Umbilical cord (tissue), 2 donors: Measurements from ENCODE around the gene PARM1. TPM values are rescaled to one million over a fixed set of nuclear protein-coding genes. Genes with fewer than 3 reads are reported as not detected.

Experiments
- DNase-seq: peaks from one replicate; pipeline ENCODE4 v3.0.0-alpha.2; 2015; ENCODE audit warnings: low spot score
- total RNA-seq: library from RNA; depleted of rRNA; stranded (reverse); fragments of >200 nt; gene quantifications from one replicate; pipeline ENCODE4 v1.2.3, GENCODE V29; 2014; ENCODE audit warnings: low replicate concordance; ENCODE audit not compliant: insufficient read depth

Gene PARM1, protein sequence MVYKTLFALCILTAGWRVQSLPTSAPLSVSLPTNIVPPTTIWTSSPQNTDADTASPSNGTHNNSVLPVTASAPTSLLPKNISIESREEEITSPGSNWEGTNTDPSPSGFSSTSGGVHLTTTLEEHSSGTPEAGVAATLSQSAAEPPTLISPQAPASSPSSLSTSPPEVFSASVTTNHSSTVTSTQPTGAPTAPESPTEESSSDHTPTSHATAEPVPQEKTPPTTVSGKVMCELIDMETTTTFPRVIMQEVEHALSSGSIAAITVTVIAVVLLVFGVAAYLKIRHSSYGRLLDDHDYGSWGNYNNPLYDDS
- 66.2 TPM for total RNA-seq

- peak; percentile 92 for DNase-seq
Observed at GRCh38 chr4:74932832-74933561, at the start of gene PARM1. PARM1 (plus strand) TSS chr4:74933116; CDS start chr4:74933328, 212 bp downstream.

DNA sequence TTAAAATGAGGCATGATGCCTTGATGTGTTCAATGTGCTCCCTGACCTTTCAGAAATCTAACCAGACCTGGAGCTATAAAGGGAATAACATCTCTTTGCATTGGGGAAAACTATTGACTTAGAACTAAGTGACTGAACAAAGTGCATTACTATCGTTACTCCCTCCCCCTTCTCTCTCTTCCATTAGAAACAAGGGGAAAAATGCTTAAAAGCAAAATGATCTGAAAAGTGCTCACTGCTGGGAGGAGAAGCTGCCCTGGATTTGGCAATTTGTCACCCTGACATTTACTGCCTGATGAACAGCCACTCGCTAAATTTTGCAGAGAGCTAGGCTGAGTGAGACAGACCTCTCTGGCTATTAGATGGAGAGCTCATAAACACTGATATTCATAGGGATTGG lies 48.6 kb upstream of the PARM1 start:
- peak; percentile 23 for DNase-seq

DNA sequence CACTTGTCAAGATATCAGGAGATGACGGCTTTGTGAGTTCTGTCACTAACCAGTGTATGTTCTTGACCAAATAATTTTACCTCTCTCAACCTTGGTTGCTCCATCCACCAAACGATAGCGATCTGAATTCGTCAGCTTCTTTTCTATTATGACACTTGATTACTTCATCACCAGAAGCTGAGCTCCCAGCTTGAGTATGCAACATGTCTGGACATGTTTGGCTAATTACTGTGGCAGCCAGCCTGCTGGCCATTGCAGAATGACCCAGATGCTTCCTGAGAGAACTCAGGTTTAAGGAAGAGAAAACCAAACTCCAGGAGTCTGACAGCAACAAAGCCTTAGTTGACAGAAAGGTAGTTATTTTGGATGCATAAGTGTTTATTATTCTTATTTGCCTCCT lies 46.4 kb upstream of the PARM1 start:
- DNase-seq: no peak

DNA sequence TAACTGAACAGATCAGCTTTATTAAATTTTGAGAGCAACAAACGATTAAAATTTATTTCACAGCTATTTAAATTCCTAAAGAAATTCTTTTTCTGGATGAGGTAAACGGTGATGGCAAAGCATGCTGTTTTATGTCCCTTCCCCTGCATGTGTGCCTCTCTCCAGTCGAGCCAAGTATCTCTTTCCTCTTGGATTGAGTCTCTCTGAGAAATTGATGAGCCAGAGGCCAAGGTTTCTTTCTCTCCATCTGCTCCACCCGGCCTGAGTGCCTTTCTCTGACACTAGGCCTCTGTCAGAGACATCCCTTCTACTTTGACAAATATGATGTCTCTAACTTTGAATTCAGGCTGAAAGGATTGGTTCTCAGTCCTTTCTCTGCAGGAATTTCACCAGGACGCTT lies 42.6 kb upstream of the PARM1 start:
- DNase-seq: no peak

DNA sequence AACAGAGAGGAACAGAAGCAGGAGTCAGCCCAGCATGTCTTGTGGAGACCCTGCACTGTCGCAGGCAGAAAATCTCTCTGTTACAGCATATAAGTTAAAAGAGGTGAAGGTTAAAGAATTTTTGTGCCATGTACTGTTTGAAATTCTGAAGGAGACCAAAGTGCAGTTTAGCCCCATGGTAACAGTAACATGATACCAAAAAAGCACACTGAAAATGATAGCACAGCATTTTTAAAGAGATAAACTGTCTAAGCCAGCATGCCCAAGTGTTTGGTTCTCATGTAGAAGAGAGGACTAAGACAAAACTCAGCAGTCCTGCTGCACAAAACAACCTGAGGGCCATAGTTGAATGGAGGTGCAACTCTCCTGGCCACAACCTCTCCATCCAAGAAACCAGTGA lies 41.9 kb upstream of the PARM1 start:
- DNase-seq: no peak

GRCh38 chr4:74893171-74893570 lies 39.7 kb upstream of the PARM1 start:
- DNase-seq: no peak

DNA sequence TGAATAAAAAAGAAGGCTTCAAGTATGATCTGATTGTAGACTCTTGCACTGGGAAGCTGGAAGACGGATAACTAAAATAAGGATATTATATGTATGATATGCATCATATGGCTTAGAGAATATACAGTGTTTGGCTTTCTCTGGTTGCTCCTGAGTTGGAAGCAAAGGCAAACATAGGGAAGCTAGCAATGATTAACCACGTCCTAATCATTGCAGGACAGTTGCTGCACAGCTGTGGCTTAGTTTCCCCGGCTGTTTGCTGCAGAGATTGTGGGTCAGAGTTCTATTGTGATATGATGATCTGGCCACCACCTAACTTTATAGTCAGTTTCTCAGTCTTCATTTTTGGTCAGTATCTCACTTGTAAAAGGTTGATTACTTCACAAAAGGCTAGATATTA lies 36.3 kb upstream of the PARM1 start:
- DNase-seq: no peak

DNA sequence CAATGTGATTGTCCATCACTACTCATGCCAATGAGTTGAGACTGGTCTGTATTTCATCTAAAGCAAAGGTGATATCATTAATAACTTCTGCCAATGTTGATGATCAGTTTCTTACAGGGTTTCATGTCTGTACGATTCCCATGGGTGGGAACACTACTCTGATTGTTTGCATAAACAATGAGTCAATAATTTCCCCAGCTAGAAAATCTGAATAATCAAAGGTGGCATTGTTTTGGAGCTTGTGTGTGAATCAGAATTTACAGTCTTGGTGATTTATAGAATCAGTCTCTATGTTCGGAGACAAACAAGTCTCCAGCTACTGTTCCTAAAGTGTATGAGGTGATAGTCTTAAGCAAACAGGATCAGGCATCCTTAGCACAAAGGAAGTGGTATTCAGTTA lies 35.5 kb upstream of the PARM1 start:
- no peak for DNase-seq

DNA sequence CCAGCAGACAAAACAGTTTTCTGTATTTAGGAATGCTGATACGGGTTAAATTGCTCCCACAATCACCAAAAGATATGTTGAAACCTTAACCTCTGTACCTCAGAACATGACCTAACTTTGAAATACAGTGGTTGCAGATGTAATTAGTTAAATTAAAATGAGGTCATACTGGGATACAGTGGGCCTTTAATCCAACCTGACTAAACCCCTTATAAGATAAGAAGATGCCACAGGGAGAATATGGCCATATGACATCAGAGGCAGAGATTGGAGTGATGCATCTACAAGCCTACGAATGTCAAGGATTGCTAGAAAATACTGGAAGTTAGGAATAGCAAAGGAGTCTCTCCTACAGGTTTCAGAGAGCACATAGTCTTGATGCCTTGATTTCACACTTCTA lies 32.1 kb upstream of the PARM1 start:
- DNase-seq: no peak

GRCh38 chr4:74904509-74905065 lies 28.3 kb upstream of the PARM1 start:
- DNase-seq: no peak

- DNase-seq: no peak
Observed at GRCh38 chr4:74906771-74907170, 26.1 kb upstream of the PARM1 start.

GRCh38 chr4:74919783-74920182 lies 13.1 kb upstream of the PARM1 start:
- no peak for DNase-seq

- no peak for DNase-seq
Observed at GRCh38 chr4:74920704-74921103, 12.2 kb upstream of the PARM1 start.

DNA sequence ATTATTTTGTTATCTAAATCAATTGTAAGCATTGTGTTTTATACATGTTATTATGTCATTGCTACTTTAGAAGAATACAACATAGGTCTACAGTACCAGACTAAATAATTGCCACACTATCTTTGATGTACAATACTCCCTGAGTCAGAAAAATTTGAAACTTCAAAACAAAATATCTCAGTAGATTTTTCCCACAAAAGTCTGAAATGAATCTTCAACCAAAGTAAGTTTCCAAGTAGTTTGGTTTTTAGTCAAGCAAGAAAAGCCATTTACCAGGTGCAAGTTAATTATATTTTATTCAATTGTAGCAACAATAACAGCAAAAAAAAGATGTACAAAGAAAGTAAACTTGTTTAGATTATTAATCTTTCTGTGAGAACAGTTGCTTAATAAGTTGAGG lies 11.4 kb upstream of the PARM1 start:
- no peak for DNase-seq

- DNase-seq: no peak
Observed at GRCh38 chr4:74926007-74926406, 6.9 kb upstream of the PARM1 start.

GRCh38 chr4:74930162-74930561 lies 2.8 kb upstream of the PARM1 start:
- no peak for DNase-seq

GRCh38 chr4:74931376-74931775 lies 1.5 kb upstream of the PARM1 start:
- DNase-seq: no peak

- peak; percentile 27 for DNase-seq
Observed at GRCh38 chr4:74932010-74932409, 906 bp upstream of the PARM1 start.

GRCh38 chr4:74933562-74934015 lies 673 bp downstream of the PARM1 start:
- peak; percentile 15 for DNase-seq

DNA sequence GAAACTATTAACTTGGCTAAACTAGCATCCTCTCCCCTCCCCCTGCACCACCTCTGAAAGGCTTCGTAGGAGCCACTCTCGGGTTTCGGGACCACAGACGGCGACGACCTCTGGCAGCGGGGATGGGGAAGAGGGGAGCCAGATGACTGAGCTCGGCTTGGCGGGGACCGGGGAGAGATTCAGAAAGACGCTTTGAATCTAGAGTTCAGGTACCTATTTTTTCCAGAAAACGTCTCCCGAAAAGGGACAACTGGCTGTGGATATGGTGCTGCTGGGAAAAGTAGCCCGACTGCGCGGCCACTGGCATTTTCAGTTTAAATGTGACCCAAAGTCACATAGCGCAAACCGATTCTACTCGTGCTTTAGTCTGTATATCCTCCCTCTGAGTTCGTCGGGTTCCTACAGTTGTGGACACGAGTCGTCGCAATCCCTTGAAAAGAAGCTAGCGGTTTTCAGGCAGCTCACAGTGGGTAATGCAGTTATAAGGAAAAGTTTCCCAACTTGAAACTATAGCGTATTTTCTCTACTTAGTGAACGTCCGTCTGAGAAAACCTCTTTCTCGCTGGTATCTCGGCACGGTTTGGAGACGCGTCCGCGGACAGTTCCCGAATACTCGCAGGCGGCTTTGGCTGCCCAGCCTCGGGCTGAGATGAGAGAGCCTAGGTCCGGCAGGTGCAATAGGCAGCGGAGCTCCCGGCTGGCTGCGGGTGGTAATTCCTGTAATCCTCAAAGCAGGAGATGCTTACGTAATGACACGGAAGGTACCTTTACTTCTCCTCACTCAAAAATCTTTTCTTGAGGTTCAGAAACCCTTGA lies 1.3 kb downstream of the PARM1 start:
- peak; percentile 64 for DNase-seq

GRCh38 chr4:74934888-74935287 lies 2.0 kb downstream of the PARM1 start:
- no peak for DNase-seq

GRCh38 chr4:74941123-74941522 lies 8.2 kb downstream of the PARM1 start:
- no peak for DNase-seq
